ENCODE measurements around the gene CROCC.
"Not testable (repeated sequence)": the region's sequence is repeated elsewhere in the genome, so short reads cannot be mapped to it uniquely, and the experiment has no call there.

The CROCC gene

GRCh38 chr1:16933945-16934344 lies 12.2 kb downstream of the CROCC start:
- not testable (repeated sequence) for DNase-seq (ENCODE audit: low read depth); H3K4me3 ChIP-seq (ENCODE audit: control insufficient read depth, low read depth, low read length)

GRCh38 chr1:16936580-16936979 lies 14.8 kb downstream of the CROCC start:
- DNase-seq (ENCODE audit: low read depth); H3K4me3 ChIP-seq (ENCODE audit: control insufficient read depth, low read depth, low read length): not testable (repeated sequence)

GRCh38 chr1:16938351-16939321 lies 16.9 kb downstream of the CROCC start:
- no peak for TF ChIP-seq CTCF (conservative IDR thresholded peaks at IDR 0.05; ENCODE audit: control insufficient read depth, insufficient read depth, low read depth, low read length)

GRCh38 chr1:16939386-16940180 lies 17.9 kb downstream of the CROCC start:
- DNase-seq (ENCODE audit: low read depth); H3K4me3 ChIP-seq (ENCODE audit: control insufficient read depth, low read depth, low read length): not testable (repeated sequence)

More at GRCh38 chr1:16938351-16939321, 16.9 kb downstream of the CROCC start:
- no peak for DNase-seq (ENCODE audit: low read depth)
- H3K4me3 ChIP-seq (ENCODE audit: control insufficient read depth, low read depth, low read length) = no peak overlapping the region

- H3K4me3 ChIP-seq (ENCODE audit: control insufficient read depth, low read depth, low read length) = no peak overlapping the region
- no peak for TF ChIP-seq CTCF (conservative IDR thresholded peaks at IDR 0.05; ENCODE audit: control insufficient read depth, insufficient read depth, low read depth, low read length)
- no peak for DNase-seq (ENCODE audit: low read depth)
Measured at GRCh38 chr1:16944038-16944437, 22.3 kb downstream of the CROCC start.

- not testable (repeated sequence) for H3K4me3 ChIP-seq (ENCODE audit: control insufficient read depth, low read depth, low read length); DNase-seq (ENCODE audit: low read depth)
Measured at GRCh38 chr1:16945512-16945911, 23.8 kb downstream of the CROCC start.

GRCh38 chr1:16946185-16946584 lies 24.5 kb downstream of the CROCC start:
- not testable (repeated sequence) for DNase-seq (ENCODE audit: low read depth); H3K4me3 ChIP-seq (ENCODE audit: control insufficient read depth, low read depth, low read length)

GRCh38 chr1:16946646-16947045 lies 24.9 kb downstream of the CROCC start:
- TF ChIP-seq CTCF (conservative IDR thresholded peaks at IDR 0.05; ENCODE audit: control insufficient read depth, insufficient read depth, low read depth, low read length) = no peak
- no peak for DNase-seq (ENCODE audit: low read depth)
- no peak overlapping the region for H3K4me3 ChIP-seq (ENCODE audit: control insufficient read depth, low read depth, low read length)

- not testable (repeated sequence) for H3K4me3 ChIP-seq (ENCODE audit: control insufficient read depth, low read depth, low read length); DNase-seq (ENCODE audit: low read depth)
Measured at GRCh38 chr1:16948282-16948891, 26.7 kb downstream of the CROCC start.

- H3K4me3 ChIP-seq (ENCODE audit: control insufficient read depth, low read depth, low read length) = not testable (repeated sequence)
- DNase-seq (ENCODE audit: low read depth) = peak; percentile 80
Measured at GRCh38 chr1:16949026-16949425, 27.3 kb downstream of the CROCC start.

GRCh38 chr1:16952376-16952775 lies 30.6 kb downstream of the CROCC start:
- not testable (repeated sequence) for DNase-seq (ENCODE audit: low read depth); H3K4me3 ChIP-seq (ENCODE audit: control insufficient read depth, low read depth, low read length)

Data from fibroblast of mammary gland (primary cell).